K562 (cell line): ENCODE results near the gene NSDHL. TPM values are rescaled to one million over a fixed set of nuclear protein-coding genes. Genes with fewer than 3 reads are reported as not detected.

Source experiments
- ASH1L ChIP-seq: fragments of 450-650 bp; IDR thresholded peaks from 2 replicates; pipeline ENCODE4 v1.6.1; 2018; ENCODE audit warnings: borderline replicate concordance, mild to moderate bottlenecking, low read depth; ENCODE audit not compliant: partially characterized antibody
- CEBPB ChIP-seq: fragments of 450-650 bp; IDR thresholded peaks from 2 replicates; pipeline ENCODE4 v1.6.1; 2016; ENCODE audit warnings: missing genetic modification characterization, missing compliant biosample characterization
- E2F5 ChIP-seq: sonication (generic); formaldehyde crosslinking; IDR thresholded peaks from 2 replicates; pipeline ENCODE4 v1.8.0; 2022; ENCODE audit warnings: mild to moderate bottlenecking, missing genetic modification reagents
- HES1 ChIP-seq: fragments of 450-650 bp; IDR thresholded peaks from 2 replicates; pipeline ENCODE4 v1.6.1; 2016; ENCODE audit warnings: low read depth, mild to moderate bottlenecking, moderate library complexity
- MTF1 ChIP-seq: fragments of 250-450 bp; sonication (Bioruptor Pico); IDR thresholded peaks from 2 replicates; pipeline ENCODE4 v1.9.0; 2021; ENCODE audit warnings: moderate library complexity, mild to moderate bottlenecking, inconsistent platforms, borderline replicate concordance
- NR4A1 ChIP-seq, 2 experiments: fragments of 250-450 bp in 1 of 2; fragments of 450-650 bp in 1 of 2; sonication (Bioruptor Pico) in 1 of 2; IDR thresholded peaks; 2 replicates each; pipeline versions ENCODE4 v1.4.0 to v1.6.1; 2016 to 2020; ENCODE audit warnings: mild to moderate bottlenecking in 2 of 2, missing compliant biosample characterization in 1 of 2, missing genetic modification characterization in 1 of 2, moderate library complexity in 1 of 2
- PTRF ChIP-seq: fragments of 450-650 bp; IDR thresholded peaks from 2 replicates; pipeline ENCODE4 v1.6.1; 2016; ENCODE audit warnings: mild to moderate bottlenecking, missing genetic modification characterization, missing compliant biosample characterization
- SRSF7 ChIP-seq: fragments of 200-400 bp; formaldehyde crosslinking; optimal IDR thresholded peaks from 2 replicates; pipeline ENCODE3; 2017; ENCODE audit warnings: mild to moderate bottlenecking, low read depth, low read length
- ZBTB43 ChIP-seq: sonication (generic); formaldehyde crosslinking; IDR thresholded peaks from 2 replicates; pipeline ENCODE4 v1.8.0; 2023; ENCODE audit warnings: mild to moderate bottlenecking, missing genetic modification reagents
- ZNF143 ChIP-seq: sonication (generic); formaldehyde crosslinking; IDR thresholded peaks from 2 replicates; pipeline ENCODE4 v1.9.0; 2022; ENCODE audit warnings: mild to moderate bottlenecking, missing genetic modification reagents
- ZNF175 ChIP-seq: fragments of 200-800 bp; sonication (Bioruptor generic); IDR thresholded peaks from 2 replicates; pipeline ENCODE4 v1.6.1; 2016; ENCODE audit warnings: low read depth, mild to moderate bottlenecking, missing genetic modification characterization, missing compliant biosample characterization
- ZNF592 ChIP-seq: fragments of 450-650 bp; IDR thresholded peaks from 2 replicates; pipeline ENCODE4 v1.6.1; 2017; ENCODE audit warnings: antibody characterized with exemption, mild to moderate bottlenecking
- polyA plus RNA-seq, 8 experiments: library from polyadenylated mRNA; depleted of rRNA in 4 of 8; stranded (reverse) in 5 of 8; unstranded in 3 of 8; fragments of >200 nt; fragmentation: Nextera tagmentation in 2 of 8; fragmentation: Illumina TruSeq in 1 of 8; extraction: Ambion mirVana in 2 of 8; extraction: Trizol in 1 of 8; gene quantifications; 2 replicates each; pipeline versions ENCODE4 v1.2.1 to v1.2.3, GENCODE V29; 2011 to 2014; ENCODE audit warnings: inconsistent platforms in 1 of 8, missing spikeins in 1 of 8
- total RNA-seq, 7 experiments: library from RNA; depleted of rRNA in 6 of 7; stranded (reverse); fragments of >200 nt in 6 of 7; fragmentation: Illumina TruSeq in 2 of 7; extraction: Trizol in 2 of 7; gene quantifications; 2 replicates each; pipeline versions ENCODE4 v1.2.1 to v1.2.3, GENCODE V29; 2011 to 2021; ENCODE audit warnings: low replicate concordance in 1 of 7

The NSDHL gene
- total and polyA plus RNA-seq, 9 of the 15 experiments (the other 6 are each of a cell fraction or from before 2014, with no cell fraction given) = 22.5 to 63.4 (median 40.8) TPM

GRCh38 chrX:152843852-152844251 is 13.0 kb downstream of the NSDHL start (continued):
- TF ChIP-seq NR4A1 (CRISPR knock-in tag; IDR thresholded peaks at IDR 0.05) = no peak
- no peak for TF ChIP-seq NR4A1 (tag; IDR thresholded peaks at IDR 0.05)
- TF ChIP-seq ASH1L = no peak
- no peak for TF ChIP-seq HES1
- peak; percentile 62; the same call in 1 of the 2 replicates for TF ChIP-seq CEBPB (tag)
- no peak for TF ChIP-seq SRSF7
- no peak for TF ChIP-seq PTRF (tag)
- TF ChIP-seq ZNF143 (CRISPR knock-in tag) = no peak
- TF ChIP-seq ZNF175 = no peak
- no peak for TF ChIP-seq ZBTB43 (CRISPR knock-in tag)
- 0 out of 2 replicates have a peak, but pooled peaks have one; percentile 29 for TF ChIP-seq ZNF592
- TF ChIP-seq E2F5 = no peak
- TF ChIP-seq MTF1 (CRISPR knock-in tag) = no peak
